Epidermal melanocyte (primary cell): ENCODE measurements around the gene YTHDC2.

Experiments used
- DNase-seq: peaks from one replicate; pipeline ENCODE4 v3.0.0; 2011; ENCODE audit warnings: low spot score; ENCODE audit not compliant: insufficient read length

Gene YTHDC2

DNA sequence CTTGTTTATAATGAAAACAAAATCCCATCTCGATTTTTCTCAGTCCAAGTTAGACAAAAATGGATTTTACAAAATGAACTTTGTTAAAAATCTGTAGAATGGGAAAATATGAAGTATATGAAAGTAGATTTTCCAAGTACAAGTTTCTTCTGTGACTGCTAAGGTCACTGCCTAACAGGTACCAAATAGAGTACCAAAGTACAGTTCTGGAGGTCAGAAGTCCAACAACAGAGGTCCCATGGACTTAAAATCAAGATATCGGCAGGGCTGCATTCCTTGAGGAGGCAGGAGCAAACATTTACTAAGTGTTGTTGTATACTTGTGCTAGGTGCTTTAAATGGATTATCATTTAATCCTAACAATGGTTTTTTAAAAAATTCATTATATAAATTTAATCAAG lies 5.9 kb downstream of the YTHDC2 start:
- no peak for DNase-seq

GRCh38 chr5:113520429-113520828 lies 6.9 kb downstream of the YTHDC2 start:
- no peak for DNase-seq

DNA sequence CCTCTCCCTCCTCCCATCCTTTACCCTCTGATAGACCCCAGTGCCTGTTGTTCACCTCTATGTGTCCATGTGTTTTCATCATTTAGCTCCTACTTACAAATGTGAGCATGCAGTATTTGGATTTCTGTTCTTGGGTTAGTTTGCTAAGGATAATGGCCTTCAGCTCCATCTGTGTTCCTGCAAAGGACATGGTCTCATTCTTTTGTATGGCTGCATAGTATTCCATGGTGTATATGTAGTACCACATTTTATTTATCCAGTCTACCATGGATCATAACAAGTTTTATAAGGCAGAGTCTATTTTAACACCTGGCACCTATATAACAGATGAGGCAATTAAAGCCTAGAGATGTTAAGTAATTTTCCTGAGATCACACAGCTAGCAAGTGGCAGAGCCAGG lies 7.4 kb downstream of the YTHDC2 start:
- no peak for DNase-seq

- no peak for DNase-seq
These were observed 9.7 kb downstream of the YTHDC2 start for GRCh38 chr5:113523168-113523567.

GRCh38 chr5:113524927-113525326 lies 11.4 kb downstream of the YTHDC2 start:
- no peak for DNase-seq

DNA sequence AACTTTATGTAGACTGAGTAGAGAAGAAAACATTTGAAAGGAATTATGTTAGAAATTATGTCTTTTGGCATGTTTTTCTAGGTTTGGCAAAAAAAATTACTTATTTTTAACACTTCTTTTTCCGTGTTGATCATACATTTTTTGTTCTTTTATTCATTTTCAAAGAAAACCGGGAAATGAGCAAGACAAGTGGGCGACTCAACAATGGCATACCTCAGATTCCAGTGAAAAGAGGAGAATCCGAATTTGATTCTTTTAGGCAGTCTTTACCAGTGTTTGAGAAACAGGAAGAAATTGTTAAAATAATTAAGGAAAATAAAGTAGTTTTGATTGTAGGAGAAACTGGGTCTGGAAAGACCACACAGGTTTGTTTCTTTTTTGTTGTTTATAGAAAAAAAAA lies 12.9 kb downstream of the YTHDC2 start:
- DNase-seq: no peak

DNA sequence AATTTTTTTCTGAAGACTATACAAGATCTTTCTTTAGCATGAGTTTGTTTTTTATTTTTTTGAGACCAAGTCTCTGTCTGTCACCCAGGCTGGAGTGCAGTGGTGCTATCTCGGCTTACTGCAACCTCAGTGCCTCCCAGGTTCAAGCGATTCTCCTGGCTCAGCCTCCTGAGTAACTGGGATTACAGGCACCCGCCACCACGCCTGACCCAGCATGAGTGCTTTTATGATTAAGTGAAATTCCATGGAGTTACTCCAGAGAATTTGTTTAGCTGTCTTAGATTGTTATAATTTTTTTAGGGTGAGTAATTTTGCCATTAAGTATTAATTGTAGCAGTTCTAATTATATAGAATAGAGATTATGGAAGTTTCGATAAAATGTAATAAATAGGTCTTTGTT lies 14.3 kb downstream of the YTHDC2 start:
- no peak for DNase-seq

- no peak for DNase-seq
These were observed 18.1 kb downstream of the YTHDC2 start for GRCh38 chr5:113531481-113532159.

- DNase-seq: no peak
These were observed 24.8 kb downstream of the YTHDC2 start for GRCh38 chr5:113538313-113538712.

DNA sequence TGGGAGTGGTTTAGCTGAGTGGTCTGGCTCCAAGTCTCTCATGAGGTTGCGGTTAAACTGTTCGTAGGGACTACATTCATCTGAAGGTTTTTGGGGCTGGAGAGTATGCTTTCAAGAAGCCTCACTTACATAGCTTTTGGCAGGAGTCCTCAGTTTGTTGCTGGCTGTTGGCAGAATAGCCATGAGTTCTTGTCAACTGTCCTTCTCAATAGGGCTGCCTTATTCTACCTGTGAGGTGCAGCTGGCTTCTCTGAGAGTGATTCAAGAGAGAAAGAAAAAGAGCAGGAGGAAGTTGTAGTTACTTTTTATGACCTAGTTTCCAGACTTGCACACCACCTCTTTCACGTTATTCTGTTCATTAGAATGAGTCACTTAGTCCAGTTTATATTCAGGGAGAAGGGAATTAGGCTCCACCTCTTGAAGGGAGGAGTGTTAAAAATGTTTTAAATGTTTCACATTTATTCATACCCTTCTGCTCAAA lies 33.2 kb downstream of the YTHDC2 start:
- DNase-seq: no peak

- no peak for DNase-seq
These were observed 34.9 kb downstream of the YTHDC2 start for GRCh38 chr5:113548396-113548795.

- DNase-seq: no peak
These were observed 38.6 kb downstream of the YTHDC2 start for GRCh38 chr5:113552137-113552536.

GRCh38 chr5:113552620-113553019 lies 39.1 kb downstream of the YTHDC2 start:
- no peak for DNase-seq

DNA sequence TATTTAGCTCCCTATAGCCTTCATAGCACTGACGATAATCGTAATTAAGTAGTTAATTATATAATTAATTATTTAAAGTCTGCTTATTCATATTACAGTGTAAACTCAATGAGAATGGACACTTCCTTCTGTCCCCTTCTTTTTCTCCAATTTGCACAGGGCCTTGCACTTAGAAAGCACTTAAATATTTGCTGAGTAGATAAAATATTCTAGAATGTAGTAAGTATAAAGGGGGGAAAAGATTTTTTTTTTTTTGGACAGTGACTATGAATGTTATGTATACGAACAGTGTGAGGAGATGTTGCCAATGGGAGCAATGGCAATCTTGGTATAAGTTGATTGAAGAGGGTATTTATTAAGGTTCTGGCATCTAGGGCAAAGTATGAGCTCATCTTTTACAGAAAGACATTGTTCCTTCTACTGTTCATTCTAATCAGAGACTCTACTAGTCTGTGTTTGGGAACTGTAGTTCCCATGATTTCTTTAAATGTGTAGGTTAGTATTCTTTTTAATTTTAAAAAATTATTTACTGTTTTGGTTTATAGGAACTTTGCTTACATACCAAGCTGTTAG lies 49.4 kb downstream of the YTHDC2 start:
- DNase-seq: no peak

DNA sequence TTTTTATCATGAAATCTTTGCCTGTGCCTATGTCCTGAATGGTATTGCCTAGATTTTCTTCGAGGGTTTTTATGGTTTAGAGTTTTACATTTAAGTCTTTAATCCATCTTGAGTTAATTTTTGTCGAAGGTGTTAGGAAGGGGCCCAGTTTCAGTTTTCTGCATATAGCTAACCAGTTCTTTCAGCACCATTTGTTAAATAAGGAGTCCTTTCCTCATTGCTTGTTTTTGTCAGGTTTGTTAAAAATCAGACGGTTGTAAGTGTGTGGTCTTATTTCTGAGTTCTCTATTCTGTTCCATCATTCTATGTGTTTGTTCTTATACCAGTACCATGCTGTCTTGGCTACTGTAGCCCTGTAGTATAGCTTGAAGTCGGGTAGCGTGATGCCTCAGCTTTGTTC lies 55.9 kb downstream of the YTHDC2 start:
- no peak for DNase-seq

DNA sequence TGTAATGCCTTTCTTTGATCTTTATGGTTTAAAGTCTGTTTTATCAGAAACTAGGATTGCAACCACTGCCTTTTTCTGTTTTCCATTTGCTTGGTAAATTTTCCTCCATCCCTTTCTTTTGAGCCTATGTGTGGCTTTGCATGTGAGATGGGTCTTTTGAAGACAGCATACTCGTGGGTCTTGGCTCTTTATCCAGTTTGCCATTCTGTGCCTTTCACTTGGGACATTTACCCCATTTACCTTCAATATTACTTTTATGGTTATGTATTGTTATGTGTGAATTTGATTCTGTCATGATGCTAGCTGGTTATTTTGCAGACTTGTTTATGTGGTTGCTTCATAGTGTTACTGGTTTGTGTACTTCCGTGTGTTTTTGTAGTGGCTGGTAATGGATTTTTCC lies 59.2 kb downstream of the YTHDC2 start:
- no peak for DNase-seq

GRCh38 chr5:113574417-113574816 lies 60.9 kb downstream of the YTHDC2 start:
- DNase-seq: no peak

DNA sequence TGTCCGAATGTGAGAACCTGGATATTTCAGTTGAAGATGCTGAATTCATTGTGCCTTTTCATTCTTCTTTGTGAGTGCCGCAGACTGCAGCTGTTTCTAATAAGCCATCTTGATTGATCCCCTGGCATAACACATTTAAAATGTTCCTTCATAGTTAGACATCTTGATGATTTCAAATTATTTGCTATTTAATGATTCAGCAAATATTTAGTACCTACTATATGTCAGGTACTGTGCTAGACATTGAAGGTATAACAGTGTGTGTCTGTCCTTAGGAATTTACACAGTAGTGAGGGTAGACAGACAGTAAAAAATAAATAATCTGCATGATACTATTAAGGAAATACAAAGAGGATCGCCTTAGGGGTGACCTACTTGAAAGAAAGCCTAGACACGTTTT lies 61.6 kb downstream of the YTHDC2 start:
- no peak for DNase-seq

DNA sequence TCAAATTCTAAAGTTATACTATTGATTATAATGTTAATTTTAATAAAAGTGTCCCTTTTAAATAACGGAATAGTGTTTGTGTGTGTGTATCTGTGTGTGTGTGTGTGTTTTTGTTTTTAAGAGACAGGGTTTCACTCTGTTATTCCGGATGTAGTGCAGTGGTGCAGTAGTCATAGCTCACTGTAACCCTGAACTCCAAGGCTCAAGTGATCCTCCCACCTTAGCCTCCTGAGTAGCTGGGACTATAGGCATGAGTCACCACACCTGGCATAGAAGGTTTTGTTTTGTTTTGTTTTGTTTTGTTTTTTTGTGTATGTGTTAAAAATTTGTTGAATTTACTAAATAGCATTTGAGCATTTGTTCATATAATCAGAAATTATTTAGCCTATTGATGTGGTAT lies 64.6 kb downstream of the YTHDC2 start:
- no peak for DNase-seq

DNA sequence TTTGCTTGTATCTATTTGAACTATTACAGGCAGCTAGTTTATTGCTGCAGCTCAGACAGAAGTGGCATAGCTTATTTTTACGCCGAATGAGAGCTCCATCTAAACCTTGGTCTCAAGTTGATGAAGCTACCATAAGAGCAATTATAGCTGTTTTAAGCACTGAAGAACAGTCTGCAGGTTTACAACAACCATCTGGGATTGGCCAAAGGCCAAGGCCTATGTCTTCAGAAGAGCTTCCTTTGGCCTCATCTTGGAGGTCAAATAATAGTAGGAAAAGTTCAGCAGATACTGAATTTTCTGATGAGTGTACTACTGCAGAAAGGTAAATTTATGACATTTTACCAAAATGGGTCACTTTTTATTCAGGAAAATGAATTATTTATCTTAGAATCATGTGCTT lies 67.9 kb downstream of the YTHDC2 start:
- DNase-seq: no peak

GRCh38 chr5:113598150-113598549 lies 84.7 kb downstream of the YTHDC2 start:
- no peak for DNase-seq

DNA sequence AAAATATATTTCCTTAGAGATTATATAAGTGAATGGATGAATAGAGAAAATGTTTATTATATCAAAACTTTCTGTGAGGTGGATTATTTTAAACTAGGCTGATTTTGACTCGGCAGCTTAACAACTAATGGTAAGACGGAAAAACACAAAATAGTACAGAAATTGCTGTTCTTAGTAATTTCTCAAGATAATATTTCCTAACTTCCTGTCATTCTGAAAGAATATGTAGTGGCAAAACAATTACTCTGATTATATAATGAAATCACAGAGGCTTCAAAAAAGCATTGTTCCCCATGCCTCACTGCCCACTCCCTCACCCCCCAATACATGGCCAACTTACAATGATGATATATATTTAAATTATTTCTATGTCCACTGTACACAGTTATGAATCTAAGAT lies 85.4 kb downstream of the YTHDC2 start:
- DNase-seq: no peak

GRCh38 chr5:113600255-113600905 lies 86.9 kb downstream of the YTHDC2 start:
- DNase-seq: no peak
